Fibroblast of mammary gland (primary cell): ENCODE measurements around the gene CTNND2.

Experiments used
- DNase-seq: peaks from one replicate; pipeline ENCODE4 v3.0.0-alpha.2; 2010; ENCODE audit warnings: low read depth
- H3K4me3 ChIP-seq: 2 replicates; pipeline ENCODE4 v1.5.1; 2011; ENCODE audit warnings: low read depth, mild to moderate bottlenecking, low read length, moderate library complexity; ENCODE audit not compliant: control insufficient read depth
- TF ChIP-seq, protein P1 (sequence below): conservative IDR thresholded peaks from 2 replicates; pipeline ENCODE4 v1.5.1; 2011; ENCODE audit warnings: low read depth, low read length, inconsistent platforms; ENCODE audit not compliant: control insufficient read depth, insufficient read depth

The CTNND2 gene

DNA sequence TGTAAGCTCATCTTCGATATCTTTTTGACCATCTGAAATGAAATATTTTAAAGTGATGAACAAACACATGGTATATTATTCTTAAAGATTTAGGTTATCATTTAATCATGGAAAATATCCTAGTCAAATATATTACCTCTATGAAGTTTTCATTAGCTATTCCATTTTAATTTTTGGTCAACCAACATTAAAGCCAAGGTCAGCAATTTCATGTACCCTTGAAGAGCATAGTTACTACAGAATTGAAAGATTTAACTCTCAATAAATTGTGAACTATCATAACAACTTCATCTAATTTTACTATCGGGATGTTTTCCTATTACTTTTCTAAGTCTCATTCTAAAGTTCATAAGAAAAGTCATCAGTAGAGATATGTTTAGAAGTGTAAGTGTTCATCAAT, 492.6 kb downstream of the CTNND2 start:
- DNase-seq = no peak
- H3K4me3 ChIP-seq = no peak overlapping the region
- TF ChIP-seq, protein P1, sequence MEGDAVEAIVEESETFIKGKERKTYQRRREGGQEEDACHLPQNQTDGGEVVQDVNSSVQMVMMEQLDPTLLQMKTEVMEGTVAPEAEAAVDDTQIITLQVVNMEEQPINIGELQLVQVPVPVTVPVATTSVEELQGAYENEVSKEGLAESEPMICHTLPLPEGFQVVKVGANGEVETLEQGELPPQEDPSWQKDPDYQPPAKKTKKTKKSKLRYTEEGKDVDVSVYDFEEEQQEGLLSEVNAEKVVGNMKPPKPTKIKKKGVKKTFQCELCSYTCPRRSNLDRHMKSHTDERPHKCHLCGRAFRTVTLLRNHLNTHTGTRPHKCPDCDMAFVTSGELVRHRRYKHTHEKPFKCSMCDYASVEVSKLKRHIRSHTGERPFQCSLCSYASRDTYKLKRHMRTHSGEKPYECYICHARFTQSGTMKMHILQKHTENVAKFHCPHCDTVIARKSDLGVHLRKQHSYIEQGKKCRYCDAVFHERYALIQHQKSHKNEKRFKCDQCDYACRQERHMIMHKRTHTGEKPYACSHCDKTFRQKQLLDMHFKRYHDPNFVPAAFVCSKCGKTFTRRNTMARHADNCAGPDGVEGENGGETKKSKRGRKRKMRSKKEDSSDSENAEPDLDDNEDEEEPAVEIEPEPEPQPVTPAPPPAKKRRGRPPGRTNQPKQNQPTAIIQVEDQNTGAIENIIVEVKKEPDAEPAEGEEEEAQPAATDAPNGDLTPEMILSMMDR = no peak

DNA sequence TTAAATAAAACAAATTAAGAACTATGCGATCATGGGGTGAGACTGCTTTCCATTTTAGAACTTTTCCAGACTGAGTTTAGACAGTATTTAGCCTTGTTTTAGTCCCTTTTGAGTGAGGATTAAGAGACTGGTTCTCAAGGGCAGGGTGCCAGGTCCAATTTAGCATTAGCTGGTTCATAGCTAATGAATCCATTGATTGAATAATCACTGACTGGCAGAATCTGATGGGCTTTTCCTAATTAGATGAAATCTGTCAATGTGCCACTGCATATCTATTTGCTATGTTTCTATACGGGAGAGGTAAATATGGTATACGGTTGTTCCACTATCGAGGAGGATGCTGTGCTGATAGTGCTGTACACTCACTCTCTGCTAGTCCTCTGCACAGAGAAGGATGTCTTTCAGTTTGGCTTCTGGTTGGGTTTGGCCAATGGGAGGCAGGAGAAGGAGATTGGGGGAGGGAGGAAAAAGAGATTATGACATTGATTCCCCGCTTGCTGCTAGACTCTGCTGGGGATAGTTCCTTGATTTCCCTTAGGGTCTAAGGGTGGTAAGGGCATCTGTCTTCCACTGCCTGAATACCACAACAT, 496.6 kb downstream of the CTNND2 start:
- no peak for DNase-seq

DNA sequence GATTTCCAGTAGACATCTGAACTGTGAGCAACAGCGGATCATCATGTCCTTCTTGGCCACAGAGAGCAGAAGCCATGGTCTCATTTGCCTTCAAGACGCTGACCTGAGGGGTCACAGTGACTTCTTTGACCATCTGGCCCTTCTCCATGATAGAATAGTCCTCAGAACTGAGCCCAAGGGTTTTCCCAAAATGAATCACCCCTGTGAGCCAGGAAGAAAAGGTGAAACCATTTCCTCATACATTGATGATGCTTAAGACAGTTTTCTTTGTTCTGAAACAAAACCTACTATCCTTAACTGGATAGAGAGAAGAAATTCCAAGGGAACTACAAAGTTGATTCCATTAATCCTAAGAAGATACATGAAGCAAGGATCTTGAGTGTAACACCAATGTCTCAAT, 503.9 kb downstream of the CTNND2 start:
- no peak for DNase-seq

More for the DNA sequence above, 496.6 kb downstream of the CTNND2 start:
- no peak overlapping the region for H3K4me3 ChIP-seq
- TF ChIP-seq, protein P1 = no peak

DNA sequence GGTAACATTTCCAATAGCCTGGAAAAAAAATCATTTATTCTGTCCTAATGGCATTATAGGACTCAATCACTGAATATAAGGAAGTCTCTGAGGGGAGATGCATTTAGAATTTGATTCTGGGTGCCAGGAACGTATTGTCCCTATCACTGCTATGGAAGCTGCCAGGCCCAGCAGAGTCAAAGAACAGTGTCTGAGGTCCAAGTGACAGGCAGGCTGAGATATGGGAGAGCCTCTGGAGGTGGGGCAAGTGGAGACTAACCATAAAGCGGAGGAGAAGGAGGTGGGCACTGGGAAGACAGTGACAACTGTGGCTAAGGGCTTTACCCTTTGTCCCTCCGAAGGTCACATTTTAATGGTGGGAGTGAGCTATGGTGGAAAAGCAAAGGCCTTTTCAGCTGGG, 505.5 kb downstream of the CTNND2 start:
- DNase-seq = no peak
- H3K4me3 ChIP-seq = no peak overlapping the region

More for the DNA sequence above, 503.9 kb downstream of the CTNND2 start:
- H3K4me3 ChIP-seq = no peak overlapping the region
- TF ChIP-seq, protein P1 = no peak

DNA sequence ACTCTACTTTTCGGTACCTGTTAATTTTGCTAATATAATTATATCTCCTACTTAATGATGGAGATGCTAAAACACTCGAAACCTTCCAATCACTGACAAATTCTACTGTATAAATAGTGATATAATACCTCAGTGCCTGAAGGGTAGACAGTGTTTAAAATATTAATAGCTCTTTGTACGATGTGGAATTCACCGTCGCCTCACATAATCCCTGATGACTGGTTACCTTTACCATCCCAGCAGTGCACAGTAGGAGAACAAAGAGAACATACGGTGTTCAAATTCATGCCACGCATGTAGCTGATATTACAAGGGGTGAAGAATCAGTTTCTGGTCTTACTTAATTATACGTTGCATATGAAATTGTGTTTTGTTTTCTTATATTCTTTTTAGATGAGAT, 506.7 kb downstream of the CTNND2 start:
- no peak overlapping the region for H3K4me3 ChIP-seq
- TF ChIP-seq, protein P1 = no peak
- DNase-seq = no peak

More for the DNA sequence above, 505.5 kb downstream of the CTNND2 start:
- TF ChIP-seq, protein P1 = no peak

DNA sequence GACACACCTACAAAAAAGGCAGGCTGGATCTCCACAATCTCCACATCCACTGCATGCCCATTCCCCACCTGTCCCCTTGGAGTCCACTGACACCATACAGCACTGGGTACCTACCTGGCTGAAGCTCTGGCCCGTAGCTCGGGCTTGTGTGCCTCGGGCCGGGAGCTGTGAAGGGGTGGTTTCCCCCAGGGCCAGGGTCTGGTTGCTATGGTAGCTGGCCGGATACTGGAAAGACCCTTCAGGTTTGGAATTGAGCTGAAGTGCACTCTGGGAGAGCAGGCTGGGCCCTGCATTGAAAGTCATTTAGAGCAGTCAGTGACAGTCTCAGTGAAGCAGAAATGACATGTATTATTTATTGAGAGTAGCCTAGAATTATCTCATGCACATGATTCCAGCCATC, 507.3 kb downstream of the CTNND2 start:
- TF ChIP-seq, protein P1 = no peak
- no peak overlapping the region for H3K4me3 ChIP-seq
- DNase-seq = no peak

DNA sequence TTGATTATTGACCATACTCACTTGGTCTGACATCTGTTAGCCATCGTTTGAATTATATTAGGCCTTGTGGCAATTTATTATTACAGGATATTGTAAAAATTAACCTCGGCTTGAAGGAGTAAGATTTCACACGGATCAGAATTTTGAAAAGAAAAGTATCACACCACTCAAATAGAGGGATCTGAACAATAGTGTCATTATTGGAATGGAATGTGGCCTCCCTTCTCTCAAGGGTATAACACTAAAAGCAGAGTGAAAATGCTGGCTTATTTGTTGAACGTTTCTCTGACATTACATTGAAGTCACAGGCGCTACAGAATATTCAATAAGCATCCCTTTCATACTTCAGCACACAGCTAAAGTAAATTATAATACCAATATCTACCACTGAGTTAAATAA, 509.3 kb downstream of the CTNND2 start:
- no peak for DNase-seq
- H3K4me3 ChIP-seq = no peak overlapping the region
- TF ChIP-seq, protein P1 = no peak
